NCI-H510A treated with DMSO at 0.1 percent for 48 hours (cell line): ENCODE data around the gene SOX12.
"Not testable (repeated sequence)": the region's sequence is repeated elsewhere in the genome, so short reads cannot be mapped to it uniquely, and the experiment has no call there.

Source experiments
- DNase-seq: peaks from one replicate; lab custom pipeline; 2025; lab: John Stamatoyannopoulos, UW

Gene SOX12

DNA sequence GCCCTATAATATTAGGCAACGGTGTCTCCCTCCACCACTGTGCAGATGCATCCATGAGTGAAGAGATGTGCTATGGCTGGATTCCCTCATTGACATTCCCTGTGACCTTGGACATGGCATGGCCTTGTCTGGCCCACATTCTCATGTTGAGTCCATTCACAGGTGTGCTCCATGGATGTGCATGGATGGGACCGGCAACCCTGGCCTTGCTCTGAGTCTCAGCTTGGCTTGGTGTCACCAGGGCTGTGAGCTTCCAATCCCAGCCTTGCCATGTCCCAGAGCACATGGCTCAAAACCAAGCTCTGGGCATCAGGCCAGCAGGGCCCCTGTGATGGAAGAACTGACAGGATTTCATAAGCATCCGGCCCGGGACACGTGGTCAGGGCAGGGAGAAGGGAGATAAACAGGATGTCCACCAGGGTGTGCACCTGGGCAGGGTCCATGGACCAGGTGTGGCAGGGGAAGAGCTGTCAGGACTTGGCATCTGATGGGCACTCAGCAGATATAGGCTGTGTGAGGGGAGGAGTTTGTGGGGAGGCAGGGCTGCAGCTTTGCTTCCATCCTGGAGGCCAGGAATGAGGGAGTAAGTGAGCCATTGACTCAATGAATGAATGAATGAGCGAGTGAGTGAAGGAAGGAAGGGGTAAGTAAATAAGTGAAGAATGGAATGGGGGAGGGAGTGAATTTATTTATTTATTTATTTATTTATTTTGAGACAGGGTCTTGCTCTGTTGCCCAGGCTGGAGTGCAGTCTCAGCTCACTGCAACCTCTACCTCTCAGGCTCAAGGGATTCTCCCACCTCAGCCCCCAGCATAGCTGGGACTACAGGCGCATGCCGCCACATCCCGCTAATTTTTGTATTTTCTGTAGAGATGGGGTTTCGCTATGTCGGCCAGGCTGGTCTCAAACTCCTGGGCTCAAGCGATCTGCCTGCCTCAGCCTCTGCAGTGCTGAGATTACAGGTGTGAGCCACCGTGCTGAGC is 37.2 kb downstream of the SOX12 start:
- peak; percentile 88 for DNase-seq

GRCh38 chr20:363319-364078 is 38.1 kb downstream of the SOX12 start:
- no peak for DNase-seq

DNA sequence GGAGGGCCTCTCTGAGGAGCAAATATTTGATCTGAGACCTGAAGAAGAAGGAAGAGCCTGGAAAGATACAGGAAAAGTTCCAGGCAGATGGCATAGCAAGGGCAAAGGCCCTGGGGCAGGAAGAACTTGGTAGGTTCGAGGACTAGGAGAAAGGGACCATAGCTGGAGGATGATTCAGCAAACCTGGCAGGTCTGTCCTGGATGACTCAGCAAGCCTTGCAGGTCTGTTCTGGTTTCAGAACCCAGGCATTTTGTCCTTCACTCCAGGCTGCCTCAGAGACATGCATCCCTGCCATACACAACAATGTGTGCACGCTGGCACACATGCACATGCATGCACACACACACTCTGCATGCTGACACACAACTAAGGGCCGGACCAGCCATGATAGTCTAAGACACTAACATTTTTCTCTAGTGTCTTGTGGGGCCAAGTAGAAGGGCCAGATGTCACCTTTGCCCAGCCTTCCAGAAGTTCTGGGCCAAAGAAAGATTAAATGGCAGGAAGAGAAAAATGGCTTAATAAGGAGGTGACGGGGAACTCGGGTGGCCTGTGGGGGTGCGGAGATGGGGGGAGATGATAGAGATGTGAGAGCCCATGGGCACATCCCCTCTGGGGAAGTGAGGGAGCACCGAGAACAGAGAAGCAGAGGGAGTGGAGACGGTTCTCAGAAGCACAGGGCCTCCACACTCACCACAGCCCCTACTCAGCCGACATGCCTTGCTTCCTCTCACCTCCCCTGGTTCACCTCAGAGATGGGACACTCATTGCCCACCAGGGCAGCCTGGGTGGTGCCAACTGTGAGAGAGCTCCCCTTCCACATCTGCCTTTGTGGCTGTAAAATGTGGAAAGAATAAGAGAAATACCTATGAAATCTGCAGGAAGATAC is 39.8 kb downstream of the SOX12 start:
- DNase-seq: no peak

- DNase-seq: no peak
Observed at GRCh38 chr20:366041-366718, 40.8 kb downstream of the SOX12 start.

DNA sequence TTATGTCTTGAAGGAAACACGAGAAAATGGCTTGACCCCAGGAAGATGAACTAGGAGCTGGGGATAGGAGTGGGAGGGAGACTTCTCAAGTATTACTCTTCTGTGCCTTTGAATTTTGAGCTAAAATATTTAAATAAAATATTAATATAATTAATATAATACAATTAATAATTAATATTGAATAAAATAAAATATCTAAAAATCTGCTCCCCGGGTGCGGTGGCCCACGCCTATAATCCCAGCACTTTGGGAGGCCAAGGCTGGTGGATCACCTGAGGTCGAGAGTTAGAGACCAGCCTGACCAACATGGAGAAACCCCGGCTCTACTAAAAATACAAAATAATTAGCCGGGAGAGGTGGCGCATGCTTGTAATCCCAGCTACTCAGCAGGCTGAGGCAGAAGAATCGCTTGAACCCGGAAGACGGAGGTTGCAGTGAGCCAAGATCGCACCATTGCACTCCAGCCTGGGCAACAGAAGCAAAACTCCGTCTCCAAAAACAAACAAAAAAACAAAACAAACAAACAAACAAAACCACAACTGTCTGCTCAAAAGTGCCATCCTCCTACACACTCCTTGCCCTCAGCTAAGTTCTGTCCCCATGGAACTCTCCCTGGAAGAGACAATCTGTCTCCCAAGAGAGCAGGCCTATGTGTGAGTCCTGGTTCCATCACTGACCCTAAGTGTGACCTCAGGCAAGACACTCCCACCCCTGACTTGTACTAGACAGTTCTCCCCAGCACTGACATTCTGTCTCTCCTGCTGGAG is 41.5 kb downstream of the SOX12 start:
- DNase-seq: no peak

DNA sequence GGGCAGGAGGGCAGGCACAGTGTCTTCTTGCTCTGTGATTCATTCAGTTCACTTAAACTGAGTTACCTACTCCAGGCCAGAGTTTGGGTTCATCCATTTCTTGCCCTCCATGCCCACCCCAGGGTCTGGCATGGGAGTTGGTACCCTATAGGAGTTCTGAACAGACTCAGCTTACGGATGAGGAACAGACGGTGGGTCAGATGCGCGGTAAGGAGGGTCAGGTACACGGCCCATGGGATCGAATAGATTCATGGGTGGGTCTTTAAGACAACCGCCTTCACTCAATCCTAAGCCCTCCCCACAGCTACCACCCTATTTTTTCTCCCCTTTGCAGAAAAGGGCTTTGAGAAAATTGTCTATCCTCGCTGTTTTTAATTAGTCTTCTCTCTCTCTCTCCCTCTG is 42.1 kb downstream of the SOX12 start:
- no peak for DNase-seq

GRCh38 chr20:368915-369314 is 43.6 kb downstream of the SOX12 start:
- DNase-seq: no peak

- peak; percentile 21 for DNase-seq
Observed at GRCh38 chr20:370151-370600, 44.8 kb downstream of the SOX12 start.

GRCh38 chr20:370977-371754 is 45.8 kb downstream of the SOX12 start:
- DNase-seq: no peak

GRCh38 chr20:371755-372542 is 46.6 kb downstream of the SOX12 start:
- peak; percentile 7 for DNase-seq

DNA sequence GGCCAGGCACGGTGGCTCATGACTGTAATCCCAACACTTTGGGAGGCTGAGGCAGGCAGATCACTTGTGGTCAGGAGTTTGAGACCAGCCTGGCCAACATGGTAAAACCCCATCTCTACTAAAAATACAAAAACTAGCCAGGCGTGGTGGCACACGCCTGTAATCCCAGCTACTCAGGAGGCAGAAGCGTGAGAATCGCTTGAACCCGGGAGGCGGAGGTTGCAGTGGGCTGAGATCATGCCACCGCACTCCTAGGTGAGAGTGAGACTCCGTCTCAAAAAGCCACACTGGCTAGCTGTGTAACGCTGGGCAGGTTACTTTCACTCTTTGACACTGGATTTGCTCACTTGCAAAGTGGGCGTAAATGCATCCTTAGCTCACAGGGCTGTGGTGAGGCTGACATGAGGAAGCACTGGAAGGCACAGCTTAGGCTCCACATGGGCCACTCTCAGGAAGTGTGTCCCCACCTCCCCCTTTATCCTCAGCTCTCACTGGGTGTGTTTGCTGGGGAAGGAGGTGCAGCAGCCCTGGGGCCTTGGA is 47.3 kb downstream of the SOX12 start:
- not testable (repeated sequence) for DNase-seq

DNA sequence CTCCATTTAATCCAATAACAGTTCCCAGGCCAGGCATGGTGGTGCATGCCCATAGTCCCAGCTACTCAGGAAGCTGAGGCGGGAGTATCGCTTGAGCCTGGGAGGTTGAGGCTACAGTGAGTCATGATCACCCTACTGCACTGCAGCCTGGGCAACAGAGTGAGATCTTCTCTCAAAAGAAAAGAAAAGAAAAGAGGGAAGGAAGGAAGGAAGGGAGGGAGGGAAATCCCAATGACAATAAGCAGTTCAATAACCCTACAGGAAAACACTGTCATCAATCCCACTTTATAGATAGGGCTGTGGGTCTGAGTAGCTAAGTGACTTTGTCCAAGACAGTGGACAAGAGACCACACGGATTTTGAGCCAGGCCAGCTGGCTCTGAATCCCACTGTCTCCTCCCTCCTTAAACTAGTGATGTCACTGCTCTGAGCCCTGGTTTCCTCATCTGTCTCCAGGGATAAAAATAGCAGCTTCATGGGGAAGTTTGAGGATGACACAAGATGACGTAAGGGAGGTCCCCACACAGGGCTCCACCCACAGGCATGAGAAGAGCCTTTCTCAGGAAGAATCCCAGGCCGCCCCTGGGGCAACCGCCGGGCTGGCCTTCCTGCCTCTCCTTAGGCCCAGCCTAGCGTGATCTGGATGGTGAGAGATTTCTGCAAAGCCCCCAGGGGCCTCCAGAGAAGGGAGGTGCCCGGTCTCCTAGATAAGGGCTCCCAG is 48.0 kb downstream of the SOX12 start:
- no peak for DNase-seq

DNA sequence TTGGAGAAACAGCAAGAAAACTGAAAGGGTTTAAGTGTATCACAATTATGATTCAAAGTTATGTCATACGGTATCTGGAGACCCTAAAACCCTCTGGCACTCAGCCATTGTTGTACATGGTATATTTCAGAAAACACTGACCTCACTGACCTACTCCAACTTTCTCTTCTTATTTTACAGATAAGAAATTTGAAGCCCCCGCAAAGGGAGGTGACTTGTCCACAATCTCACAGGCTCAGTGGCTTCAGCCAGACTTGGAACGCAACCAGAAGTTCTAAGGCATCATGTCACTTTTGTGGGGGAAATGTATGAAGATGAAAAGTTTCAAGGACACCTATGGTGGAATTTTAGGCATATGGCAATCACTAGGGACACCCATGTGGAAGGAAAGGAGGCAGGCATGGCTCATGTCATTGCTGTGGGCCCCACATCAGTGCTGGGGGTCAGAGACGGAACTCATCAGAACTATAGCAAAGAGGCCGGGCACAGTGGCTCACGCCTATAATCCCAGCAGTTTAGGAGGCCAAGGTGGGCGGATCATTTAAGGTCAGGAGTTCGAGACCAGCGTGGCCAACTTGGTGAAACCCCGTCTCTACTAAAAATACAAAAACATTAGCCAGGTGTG is 50.0 kb downstream of the SOX12 start:
- DNase-seq: no peak

DNA sequence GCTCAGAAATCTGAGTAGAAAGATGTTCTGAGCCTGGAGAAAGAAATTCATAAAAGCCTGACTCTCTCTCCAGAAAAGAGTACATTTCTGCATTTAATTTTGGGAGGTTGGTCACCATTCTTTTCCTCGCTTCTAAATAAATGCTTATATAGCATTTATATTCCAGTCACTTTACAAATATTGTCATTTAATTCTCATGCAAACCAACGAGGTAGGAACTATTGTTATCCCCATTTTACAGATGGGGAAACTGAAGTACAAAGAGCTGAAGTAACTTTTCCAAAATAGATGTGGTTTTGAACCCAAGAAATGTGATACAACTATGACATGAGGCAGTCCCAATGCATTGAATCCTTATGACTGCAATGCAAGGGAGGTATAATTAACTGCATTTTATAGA is 50.7 kb downstream of the SOX12 start:
- DNase-seq: no peak

DNA sequence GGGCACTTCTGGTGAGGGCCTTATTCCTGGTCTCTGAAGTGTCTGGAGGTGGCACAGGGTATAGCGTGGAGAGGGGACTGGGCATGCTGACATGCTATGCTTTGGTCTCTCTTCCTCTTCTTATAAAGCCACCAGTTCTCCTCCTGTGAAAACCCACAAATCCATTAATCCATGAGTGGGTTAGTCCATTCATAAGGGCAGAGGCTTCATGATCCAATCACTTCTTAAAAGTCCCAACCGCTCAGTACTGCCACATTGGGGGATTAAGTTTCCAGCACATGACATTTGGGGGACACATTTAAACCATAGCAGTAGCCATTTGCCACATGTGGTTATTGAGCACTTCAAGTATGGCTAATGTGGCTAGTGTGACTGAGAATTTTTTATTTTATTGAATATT is 51.4 kb downstream of the SOX12 start:
- no peak for DNase-seq

- not testable (repeated sequence) for DNase-seq
Observed at GRCh38 chr20:377578-377977, 52.2 kb downstream of the SOX12 start.

GRCh38 chr20:378961-379336 is 53.6 kb downstream of the SOX12 start:
- no peak for DNase-seq
